Right lobe of liver (tissue), 4 donors: ENCODE measurements around the gene KLF2.

Source experiments
- POLR2A ChIP-seq: fragments of 450-650 bp; IDR thresholded peaks from one replicate; pipeline ENCODE4 v1.6.1; 2017; ENCODE audit warnings: antibody characterized with exemption, mild to moderate bottlenecking
- TF ChIP-seq, protein P1 (sequence below), 4 donors: fragments of 200-600 bp in 3 of 4; fragments of 450-650 bp in 1 of 4; IDR thresholded peaks; one replicate each; pipeline versions ENCODE4 v1.5.1 to v1.8.0; 2016 to 2022; ENCODE audit warnings: antibody characterized with exemption in 4 of 4, mild to moderate bottlenecking in 2 of 4
- donor health status: DM: no; HTN: no; CAD: no.
- donor health status: DM: no; HTN: no; CAD: no.
- donor health status: DM: no; HTN: yes; CAD: no.

- TF ChIP-seq, protein P1, sequence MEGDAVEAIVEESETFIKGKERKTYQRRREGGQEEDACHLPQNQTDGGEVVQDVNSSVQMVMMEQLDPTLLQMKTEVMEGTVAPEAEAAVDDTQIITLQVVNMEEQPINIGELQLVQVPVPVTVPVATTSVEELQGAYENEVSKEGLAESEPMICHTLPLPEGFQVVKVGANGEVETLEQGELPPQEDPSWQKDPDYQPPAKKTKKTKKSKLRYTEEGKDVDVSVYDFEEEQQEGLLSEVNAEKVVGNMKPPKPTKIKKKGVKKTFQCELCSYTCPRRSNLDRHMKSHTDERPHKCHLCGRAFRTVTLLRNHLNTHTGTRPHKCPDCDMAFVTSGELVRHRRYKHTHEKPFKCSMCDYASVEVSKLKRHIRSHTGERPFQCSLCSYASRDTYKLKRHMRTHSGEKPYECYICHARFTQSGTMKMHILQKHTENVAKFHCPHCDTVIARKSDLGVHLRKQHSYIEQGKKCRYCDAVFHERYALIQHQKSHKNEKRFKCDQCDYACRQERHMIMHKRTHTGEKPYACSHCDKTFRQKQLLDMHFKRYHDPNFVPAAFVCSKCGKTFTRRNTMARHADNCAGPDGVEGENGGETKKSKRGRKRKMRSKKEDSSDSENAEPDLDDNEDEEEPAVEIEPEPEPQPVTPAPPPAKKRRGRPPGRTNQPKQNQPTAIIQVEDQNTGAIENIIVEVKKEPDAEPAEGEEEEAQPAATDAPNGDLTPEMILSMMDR (IDR thresholded peaks at IDR 0.05), result no peak
- TF ChIP-seq POLR2A, result no peak
Observed at GRCh38 chr19:16374436-16374835, 49.8 kb downstream of the KLF2 start.
